Prostate gland (tissue), 2 donors: ENCODE measurements around the gene PDXK.

Source experiments
- CTCF ChIP-seq, 4 experiments: fragments of 200-600 bp in 2 of 4; fragments of 450-650 bp in 2 of 4; sonication (generic) in 2 of 4; IDR thresholded peaks; 1 replicate in 3 of 4; 2 replicates in 1 of 4; pipeline ENCODE4 v1.5.1; 2016 to 2019; ENCODE audit warnings: antibody characterized with exemption in 4 of 4, mild to moderate bottlenecking in 2 of 4, moderate library complexity in 2 of 4
- POLR2A ChIP-seq: fragments of 450-650 bp; IDR thresholded peaks from one replicate; pipeline ENCODE4 v1.6.1; 2016; ENCODE audit warnings: antibody characterized with exemption, mild to moderate bottlenecking

- TF ChIP-seq POLR2A: no peak
- TF ChIP-seq CTCF (IDR thresholded peaks at IDR 0.05): no peak
Measured at GRCh38 chr21:43690346-43690745, 28.6 kb upstream of the PDXK start.
